Tibial nerve (tissue), 4 donors: ENCODE measurements around the gene WFDC10B.

Experiments
- CTCF ChIP-seq, 5 experiments: fragments of 200-600 bp in 3 of 5; fragments of 450-650 bp in 2 of 5; sonication (generic) in 3 of 5; IDR thresholded peaks; one replicate each; pipeline ENCODE4 v1.5.1; 2016 to 2019; ENCODE audit warnings: antibody characterized with exemption in 5 of 5, mild to moderate bottlenecking in 3 of 5, moderate library complexity in 2 of 5
- EP300 ChIP-seq, 2 donors: sonication (generic); formaldehyde crosslinking; IDR thresholded peaks; one replicate each; pipeline ENCODE4 v1.6.1; 2017; ENCODE audit warnings: antibody characterized with exemption in 2 of 2, mild to moderate bottlenecking in 1 of 2
- POLR2A ChIP-seq, 2 donors: fragments of 450-650 bp; IDR thresholded peaks; one replicate each; pipeline ENCODE4 v1.6.1; 2017; ENCODE audit warnings: antibody characterized with exemption in 2 of 2, mild to moderate bottlenecking in 2 of 2, moderate library complexity in 2 of 2

DNA sequence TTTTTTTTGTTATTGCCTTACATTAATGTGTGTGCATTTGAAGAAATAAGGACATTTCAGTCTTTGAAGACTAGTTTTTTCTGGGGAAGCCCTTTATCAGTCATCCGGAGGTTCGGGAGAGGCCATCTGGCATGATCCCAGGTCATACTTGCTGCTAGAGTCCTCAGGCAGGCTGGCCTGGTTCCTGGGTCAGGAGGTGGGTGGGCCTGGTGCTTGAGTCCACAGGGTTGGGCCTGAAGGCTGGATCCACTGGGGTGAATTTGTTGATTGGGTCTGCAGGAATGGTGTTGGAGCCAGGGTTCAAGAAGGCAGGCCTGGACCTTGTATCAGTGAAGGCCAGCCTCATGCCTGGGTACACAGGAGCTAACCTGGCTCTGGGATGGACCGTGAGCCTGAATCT is 57.9 kb downstream of the WFDC10B start:
- TF ChIP-seq CTCF (IDR thresholded peaks at IDR 0.05): no peak
- no peak for TF ChIP-seq POLR2A (IDR thresholded peaks at IDR 0.05)
- TF ChIP-seq EP300 (IDR thresholded peaks at IDR 0.05): no peak
